GM23338 (cell line): ENCODE data around the gene BTRC. TPM values are rescaled to one million over a fixed set of nuclear protein-coding genes. Genes with fewer than 3 reads are reported as not detected.

Experiments used
- ATAC-seq: fragments of 200-7000 bp; cut with Tn5 transposase; 3 replicates; pipeline ENCODE4 v1.9.1; 2020
- DNase-seq: peaks from one replicate; pipeline ENCODE4 v3.0.0-alpha.2; 2015; ENCODE audit warnings: low spot score
- H2AFZ ChIP-seq: fragments of 200-600 bp; sonication (generic); 2 replicates; pipeline ENCODE4 v1.8.0; 2016; ENCODE audit warnings: antibody characterized with exemption, mild to moderate bottlenecking, moderate library complexity
- H3F3A ChIP-seq: fragments of 200-600 bp; sonication (generic); replicated peaks from 2 replicates; pipeline ENCODE4 v1.8.0; 2017; ENCODE audit warnings: antibody characterized with exemption, mixed run types, low read depth
- H3K27ac ChIP-seq: fragments of 200-600 bp; sonication (generic); 2 replicates; pipeline ENCODE4 v1.6.1; 2016; ENCODE audit warnings: low read depth
- H3K27me3 ChIP-seq: fragments of 200-600 bp; sonication (generic); 2 replicates; pipeline ENCODE4 v1.8.0; 2016; ENCODE audit warnings: mild to moderate bottlenecking, mixed run types, moderate library complexity; ENCODE audit not compliant: insufficient read depth
- H3K36me3 ChIP-seq: fragments of 200-600 bp; sonication (generic); 2 replicates; pipeline ENCODE4 v1.8.0; 2016; ENCODE audit warnings: mild to moderate bottlenecking; ENCODE audit not compliant: insufficient read depth
- H3K4me1 ChIP-seq: fragments of 200-600 bp; sonication (generic); 2 replicates; pipeline ENCODE4 v1.8.0; 2016; ENCODE audit warnings: mild to moderate bottlenecking, moderate library complexity; ENCODE audit not compliant: insufficient read depth
- H3K4me2 ChIP-seq: fragments of 200-600 bp; sonication (generic); 2 replicates; pipeline ENCODE4 v1.7.1; 2017; ENCODE audit warnings: mixed run types
- H3K4me3 ChIP-seq: fragments of 200-600 bp; sonication (generic); 2 replicates; pipeline ENCODE4 v1.6.1; 2016; ENCODE audit warnings: mixed run types
- H3K79me2 ChIP-seq: fragments of 200-600 bp; sonication (generic); replicated peaks from 2 replicates; pipeline ENCODE4 v1.8.0; 2017; ENCODE audit warnings: mild to moderate bottlenecking; ENCODE audit not compliant: insufficient read depth
- H3K9me2 ChIP-seq: fragments of 200-600 bp; sonication (generic); 2 replicates; pipeline ENCODE4 v1.8.0; 2017; ENCODE audit not compliant: insufficient read depth
- H4K20me1 ChIP-seq: fragments of 200-600 bp; sonication (generic); replicated peaks from 2 replicates; pipeline ENCODE4 v1.8.0; 2017; ENCODE audit warnings: mild to moderate bottlenecking; ENCODE audit not compliant: insufficient read depth
- H3K27ac Mint-ChIP-seq: 2 replicates; pipeline ENCODE4 v1.8.0; 2020; ENCODE audit warnings: inconsistent platforms, mild to moderate bottlenecking, moderate library complexity, mixed read lengths
- H3K27me3 Mint-ChIP-seq: 3 replicates; pipeline ENCODE4 v1.8.0; 2022; ENCODE audit warnings: low read depth, mild to moderate bottlenecking, moderate library complexity, mixed read lengths, inconsistent platforms; ENCODE audit not compliant: insufficient read depth, poor library complexity
- H3K36me3 Mint-ChIP-seq: 3 replicates; pipeline ENCODE4 v1.8.0; 2021; ENCODE audit warnings: low read depth, mild to moderate bottlenecking, inconsistent platforms, moderate library complexity, mixed read lengths
- H3K4me1 Mint-ChIP-seq: 3 replicates; pipeline ENCODE4 v1.8.0; 2020; ENCODE audit warnings: mild to moderate bottlenecking, inconsistent platforms, mixed read lengths
- H3K4me3 Mint-ChIP-seq: 3 replicates; pipeline ENCODE4 v1.8.0; 2021; ENCODE audit warnings: moderate library complexity, mild to moderate bottlenecking, inconsistent platforms, mixed read lengths
- H3K9me3 Mint-ChIP-seq: 3 replicates; pipeline ENCODE4 v1.8.0; 2020; ENCODE audit warnings: moderate library complexity, mild to moderate bottlenecking, inconsistent platforms, mixed read lengths
- EZH2 ChIP-seq: fragments of 200-600 bp; sonication (generic); IDR thresholded peaks from one replicate; pipeline ENCODE4 v1.8.0; 2017; ENCODE audit warnings: antibody characterized with exemption, mild to moderate bottlenecking, low read depth; ENCODE audit not compliant: unreplicated experiment
- EZH2phosphoT487 ChIP-seq: fragments of 200-600 bp; sonication (generic); IDR thresholded peaks from one replicate; pipeline ENCODE4 v1.8.1; 2018; ENCODE audit warnings: antibody characterized with exemption; ENCODE audit not compliant: unreplicated experiment
- NANOG ChIP-seq: IDR thresholded peaks from 2 replicates; pipeline ENCODE4 v1.6.1; 2016; ENCODE audit warnings: antibody characterized with exemption, borderline replicate concordance
- POLR2AphosphoS5 ChIP-seq: IDR thresholded peaks from 2 replicates; pipeline ENCODE4 v1.6.1; 2016; ENCODE audit warnings: antibody characterized with exemption, low read depth
- STAT1 ChIP-seq: IDR thresholded peaks from one replicate; pipeline ENCODE4 v1.6.1; 2016; ENCODE audit warnings: antibody characterized with exemption; ENCODE audit not compliant: unreplicated experiment
- polyA plus RNA-seq: library from polyadenylated mRNA; unstranded; fragments of >200 nt; fragmentation: Nextera tagmentation; extraction: Ambion mirVana; gene quantifications from 2 replicates; pipeline ENCODE4 v1.2.1, GENCODE V29; 2016
- total RNA-seq: library from RNA; depleted of rRNA; stranded (reverse); fragments of >200 nt; shearing (Covaris generic); gene quantifications from 2 replicates; pipeline ENCODE4 v1.2.3, GENCODE V29; 2014
- TF ChIP-seq, protein P1 (sequence below): fragments of 250-450 bp; sonication (Bioruptor Pico); IDR thresholded peaks from 2 replicates; pipeline ENCODE4 v1.5.0; 2020; ENCODE audit warnings: mild to moderate bottlenecking, moderate library complexity
- TF ChIP-seq, protein P2 (sequence below): IDR thresholded peaks from 2 replicates; pipeline ENCODE4 v1.6.1; 2016; ENCODE audit warnings: antibody characterized with exemption

BTRC gene
- total and polyA plus RNA-seq, 2 experiments from 2014 or later: 10.0 to 17.5 TPM

DNA sequence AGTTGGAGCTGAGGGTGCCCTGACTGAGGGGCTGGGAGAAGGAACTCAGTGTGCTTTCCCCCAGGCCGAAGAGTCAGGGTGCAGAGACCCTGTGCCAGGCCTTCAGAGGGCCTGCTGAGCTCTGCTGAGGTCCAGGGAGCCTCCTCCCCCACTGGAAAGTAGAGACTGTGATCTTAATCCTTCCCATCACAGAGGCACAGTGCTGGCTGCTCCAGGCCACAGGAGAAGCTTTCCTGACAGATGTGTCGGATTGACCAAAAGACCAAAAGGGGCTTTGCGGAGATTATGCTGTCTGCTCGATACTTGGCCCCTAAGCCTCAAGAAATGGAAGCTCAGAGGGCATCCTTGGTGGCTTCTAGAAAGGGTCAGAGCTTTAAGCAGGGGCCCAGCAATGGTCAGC lies 32.9 kb upstream of the BTRC start (continued):
- TF ChIP-seq, protein P1, sequence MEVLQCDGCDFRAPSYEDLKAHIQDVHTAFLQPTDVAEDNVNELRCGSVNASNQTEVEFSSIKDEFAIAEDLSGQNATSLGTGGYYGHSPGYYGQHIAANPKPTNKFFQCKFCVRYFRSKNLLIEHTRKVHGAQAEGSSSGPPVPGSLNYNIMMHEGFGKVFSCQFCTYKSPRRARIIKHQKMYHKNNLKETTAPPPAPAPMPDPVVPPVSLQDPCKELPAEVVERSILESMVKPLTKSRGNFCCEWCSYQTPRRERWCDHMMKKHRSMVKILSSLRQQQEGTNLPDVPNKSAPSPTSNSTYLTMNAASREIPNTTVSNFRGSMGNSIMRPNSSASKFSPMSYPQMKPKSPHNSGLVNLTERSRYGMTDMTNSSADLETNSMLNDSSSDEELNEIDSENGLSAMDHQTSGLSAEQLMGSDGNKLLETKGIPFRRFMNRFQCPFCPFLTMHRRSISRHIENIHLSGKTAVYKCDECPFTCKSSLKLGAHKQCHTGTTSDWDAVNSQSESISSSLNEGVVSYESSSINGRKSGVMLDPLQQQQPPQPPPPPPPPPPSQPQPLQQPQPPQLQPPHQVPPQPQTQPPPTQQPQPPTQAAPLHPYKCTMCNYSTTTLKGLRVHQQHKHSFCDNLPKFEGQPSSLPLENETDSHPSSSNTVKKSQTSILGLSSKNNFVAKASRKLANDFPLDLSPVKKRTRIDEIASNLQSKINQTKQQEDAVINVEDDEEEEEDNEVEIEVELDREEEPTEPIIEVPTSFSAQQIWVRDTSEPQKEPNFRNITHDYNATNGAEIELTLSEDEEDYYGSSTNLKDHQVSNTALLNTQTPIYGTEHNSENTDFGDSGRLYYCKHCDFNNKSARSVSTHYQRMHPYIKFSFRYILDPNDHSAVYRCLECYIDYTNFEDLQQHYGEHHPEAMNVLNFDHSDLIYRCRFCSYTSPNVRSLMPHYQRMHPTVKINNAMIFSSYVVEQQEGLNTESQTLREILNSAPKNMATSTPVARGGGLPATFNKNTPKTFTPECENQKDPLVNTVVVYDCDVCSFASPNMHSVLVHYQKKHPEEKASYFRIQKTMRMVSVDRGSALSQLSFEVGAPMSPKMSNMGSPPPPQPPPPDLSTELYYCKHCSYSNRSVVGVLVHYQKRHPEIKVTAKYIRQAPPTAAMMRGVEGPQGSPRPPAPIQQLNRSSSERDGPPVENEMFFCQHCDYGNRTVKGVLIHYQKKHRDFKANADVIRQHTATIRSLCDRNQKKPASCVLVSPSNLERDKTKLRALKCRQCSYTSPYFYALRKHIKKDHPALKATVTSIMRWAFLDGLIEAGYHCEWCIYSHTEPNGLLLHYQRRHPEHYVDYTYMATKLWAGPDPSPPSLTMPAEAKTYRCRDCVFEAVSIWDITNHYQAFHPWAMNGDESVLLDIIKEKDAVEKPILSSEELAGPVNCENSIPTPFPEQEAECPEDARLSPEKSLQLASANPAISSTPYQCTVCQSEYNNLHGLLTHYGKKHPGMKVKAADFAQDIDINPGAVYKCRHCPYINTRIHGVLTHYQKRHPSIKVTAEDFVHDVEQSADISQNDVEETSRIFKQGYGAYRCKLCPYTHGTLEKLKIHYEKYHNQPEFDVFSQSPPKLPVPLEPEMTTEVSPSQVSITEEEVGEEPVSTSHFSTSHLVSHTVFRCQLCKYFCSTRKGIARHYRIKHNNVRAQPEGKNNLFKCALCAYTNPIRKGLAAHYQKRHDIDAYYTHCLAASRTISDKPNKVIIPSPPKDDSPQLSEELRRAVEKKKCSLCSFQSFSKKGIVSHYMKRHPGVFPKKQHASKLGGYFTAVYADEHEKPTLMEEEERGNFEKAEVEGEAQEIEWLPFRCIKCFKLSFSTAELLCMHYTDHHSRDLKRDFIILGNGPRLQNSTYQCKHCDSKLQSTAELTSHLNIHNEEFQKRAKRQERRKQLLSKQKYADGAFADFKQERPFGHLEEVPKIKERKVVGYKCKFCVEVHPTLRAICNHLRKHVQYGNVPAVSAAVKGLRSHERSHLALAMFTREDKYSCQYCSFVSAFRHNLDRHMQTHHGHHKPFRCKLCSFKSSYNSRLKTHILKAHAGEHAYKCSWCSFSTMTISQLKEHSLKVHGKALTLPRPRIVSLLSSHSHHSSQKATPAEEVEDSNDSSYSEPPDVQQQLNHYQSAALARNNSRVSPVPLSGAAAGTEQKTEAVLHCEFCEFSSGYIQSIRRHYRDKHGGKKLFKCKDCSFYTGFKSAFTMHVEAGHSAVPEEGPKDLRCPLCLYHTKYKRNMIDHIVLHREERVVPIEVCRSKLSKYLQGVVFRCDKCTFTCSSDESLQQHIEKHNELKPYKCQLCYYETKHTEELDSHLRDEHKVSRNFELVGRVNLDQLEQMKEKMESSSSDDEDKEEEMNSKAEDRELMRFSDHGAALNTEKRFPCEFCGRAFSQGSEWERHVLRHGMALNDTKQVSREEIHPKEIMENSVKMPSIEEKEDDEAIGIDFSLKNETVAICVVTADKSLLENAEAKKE (CRISPR knock-in tag): no peak
- TF ChIP-seq NANOG: no peak
- TF ChIP-seq, protein P2, sequence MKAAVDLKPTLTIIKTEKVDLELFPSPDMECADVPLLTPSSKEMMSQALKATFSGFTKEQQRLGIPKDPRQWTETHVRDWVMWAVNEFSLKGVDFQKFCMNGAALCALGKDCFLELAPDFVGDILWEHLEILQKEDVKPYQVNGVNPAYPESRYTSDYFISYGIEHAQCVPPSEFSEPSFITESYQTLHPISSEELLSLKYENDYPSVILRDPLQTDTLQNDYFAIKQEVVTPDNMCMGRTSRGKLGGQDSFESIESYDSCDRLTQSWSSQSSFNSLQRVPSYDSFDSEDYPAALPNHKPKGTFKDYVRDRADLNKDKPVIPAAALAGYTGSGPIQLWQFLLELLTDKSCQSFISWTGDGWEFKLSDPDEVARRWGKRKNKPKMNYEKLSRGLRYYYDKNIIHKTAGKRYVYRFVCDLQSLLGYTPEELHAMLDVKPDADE: no peak
- no peak for TF ChIP-seq EZH2phosphoT487
- no peak for TF ChIP-seq STAT1
- no peak for TF ChIP-seq POLR2AphosphoS5

DNA sequence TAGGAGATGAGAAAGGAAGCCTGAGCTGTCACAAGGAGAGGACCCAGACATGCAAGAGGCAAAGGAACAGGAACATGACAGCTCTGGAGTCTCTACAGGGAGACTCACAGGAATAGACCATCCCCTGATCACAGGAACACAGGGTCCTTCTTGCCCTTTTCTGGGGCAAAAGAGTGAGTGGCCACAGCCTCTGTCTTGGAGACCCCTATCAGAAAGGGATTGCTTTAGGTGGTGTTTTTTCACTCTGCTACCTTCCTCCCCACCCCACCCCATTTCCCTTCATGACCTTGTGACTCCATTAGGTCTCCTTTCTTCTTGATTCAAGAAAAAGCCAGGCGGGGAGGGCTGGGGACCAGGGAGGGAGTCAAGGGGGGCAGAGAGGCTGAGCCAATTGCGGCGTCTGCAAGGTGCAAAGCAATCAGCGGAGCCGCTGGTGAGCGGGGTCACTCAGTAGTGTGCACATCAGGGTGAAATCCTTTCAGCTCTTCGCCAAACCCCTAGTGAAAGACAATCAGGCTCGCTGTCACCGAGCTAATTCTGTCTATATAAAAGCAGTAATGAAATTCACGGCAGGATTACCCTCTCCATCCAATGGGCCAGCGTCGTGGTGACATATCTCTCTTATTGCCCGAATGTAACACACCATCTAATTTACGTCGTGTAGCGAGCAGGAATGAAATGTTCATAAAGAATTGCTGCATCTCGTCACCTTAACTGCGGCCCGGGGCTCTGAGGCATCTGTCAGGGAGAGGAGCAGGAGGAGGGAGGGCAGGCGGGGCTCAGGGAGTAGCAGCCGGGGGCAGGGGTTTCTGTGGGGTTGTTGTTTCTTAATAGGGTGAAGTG lies 31.5 kb upstream of the BTRC start:
- H3K4me1 ChIP-seq: peaks cover 3% of the 10 kb centered on the region; the same call in 1 of the 2 replicates
- no peaks in the 10 kb centered on the region for H3K27me3 ChIP-seq
- H3K36me3 ChIP-seq: no peaks in the 10 kb centered on the region
- no peak overlapping the region for H3K4me3 ChIP-seq
- Mint-ChIP-seq H3K4me1 (peaks cover 28% of the 10 kb centered on the region), H3K27ac (no peak overlapping the region), H3K4me3 (no peak overlapping the region), H3K27me3 (peaks cover 5% of the 10 kb centered on the region), H3K36me3 (0 out of 3 replicates have a peak, but pooled peaks cover 6% of the 10 kb centered on the region), H3K9me3 (peaks cover 6% of the 10 kb centered on the region)
- no peak overlapping the region for H2AFZ ChIP-seq
- H3K4me2 ChIP-seq: no peak overlapping the region
- H3K79me2 ChIP-seq: no peaks in the 10 kb centered on the region
- no peak for DNase-seq
- peaks cover 4% of the 10 kb centered on the region; the same call in 1 of the 2 replicates for H3K9me2 ChIP-seq
- H4K20me1 ChIP-seq: no peaks in the 10 kb centered on the region
- H3F3A ChIP-seq: no peaks in the 10 kb centered on the region
- no peak for TF ChIP-seq EZH2
- TF ChIP-seq NANOG: no peak
- TF ChIP-seq EZH2phosphoT487: no peak
- no peak for TF ChIP-seq POLR2AphosphoS5
- H3K27ac ChIP-seq: no peak overlapping the region
- ATAC-seq: peak; percentile 29
